HS-27A (cell line): Measurements from ENCODE around the gene CD53.
"Not testable (repeated sequence)": the region's sequence is repeated elsewhere in the genome, so short reads cannot be mapped to it uniquely, and the experiment has no call there.

Source experiments
- DNase-seq: peaks from one replicate; pipeline ENCODE4 v3.0.0-alpha.2; 2012; ENCODE audit warnings: low read depth, missing footprints

The CD53 gene

DNA sequence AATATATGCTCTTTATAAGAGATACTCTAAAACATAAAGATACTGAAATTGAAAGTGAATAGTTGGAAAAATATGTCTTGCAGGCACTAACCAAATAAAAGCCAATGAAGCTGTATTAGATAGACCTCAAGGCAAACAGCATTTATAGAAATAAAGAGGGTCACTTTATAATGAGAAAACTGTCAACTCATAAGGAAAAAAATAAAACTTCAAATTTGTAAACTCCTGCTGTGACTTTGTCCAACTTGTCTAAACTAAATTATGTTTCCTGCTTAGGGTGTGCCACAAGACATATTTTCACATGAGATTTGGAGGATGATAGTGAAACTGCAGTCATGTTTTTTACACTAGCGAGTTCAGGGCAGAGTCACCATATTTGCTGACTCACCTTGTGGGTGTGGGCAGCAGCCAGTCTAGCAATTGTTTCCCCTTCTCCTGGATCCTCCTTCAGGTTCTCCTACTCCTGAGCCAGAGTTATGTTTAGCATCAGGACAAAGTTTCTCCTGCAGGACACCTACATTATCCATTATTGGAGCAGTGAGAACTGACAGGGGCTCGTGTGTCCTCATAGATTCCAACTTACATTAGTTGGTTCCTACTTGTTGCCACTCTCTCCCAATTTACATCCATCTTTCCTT lies 43.8 kb downstream of the CD53 start:
- DNase-seq, result peak; percentile 22

DNA sequence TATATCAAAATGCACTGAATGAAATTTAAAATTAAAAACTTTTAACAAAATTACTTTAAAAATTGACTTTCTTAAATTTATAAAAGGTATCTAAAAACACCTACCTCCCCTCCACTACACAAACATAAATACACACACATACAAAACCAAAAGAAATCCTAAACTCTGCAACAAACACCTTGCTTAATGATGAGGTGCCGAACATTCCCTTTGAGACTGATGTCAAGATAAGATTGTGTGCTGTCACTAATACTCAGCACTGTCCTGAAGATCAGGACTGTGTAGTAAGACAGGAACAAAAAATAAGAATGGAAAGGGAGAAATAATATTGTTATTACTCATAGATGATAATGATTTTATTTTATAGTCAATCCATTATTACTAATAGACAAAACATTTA lies 45.1 kb downstream of the CD53 start:
- DNase-seq, result no peak

GRCh38 chr1:110921953-110922352 lies 49.0 kb downstream of the CD53 start:
- DNase-seq, result no peak

- no peak for DNase-seq
Observed at GRCh38 chr1:110927484-110928075, 54.6 kb downstream of the CD53 start.

DNA sequence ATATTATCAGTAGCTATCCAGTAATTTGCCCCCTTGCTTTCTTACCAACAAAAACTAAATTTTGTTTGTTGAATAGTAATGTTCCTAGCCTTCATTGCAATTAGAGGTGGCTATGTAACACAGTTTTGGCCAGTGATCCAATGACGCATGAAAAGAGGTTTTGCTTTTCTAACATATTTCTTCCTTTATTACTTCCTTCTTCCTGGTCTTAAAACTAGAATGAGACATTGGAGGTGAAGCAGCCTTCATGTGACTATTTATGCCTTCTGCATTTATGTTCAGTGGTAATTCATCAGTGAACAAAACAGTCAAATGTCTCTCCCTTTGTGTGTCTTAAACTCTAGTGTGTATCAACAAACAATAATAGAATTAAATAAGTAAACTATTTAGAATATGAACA lies 55.2 kb downstream of the CD53 start:
- no peak for DNase-seq

DNA sequence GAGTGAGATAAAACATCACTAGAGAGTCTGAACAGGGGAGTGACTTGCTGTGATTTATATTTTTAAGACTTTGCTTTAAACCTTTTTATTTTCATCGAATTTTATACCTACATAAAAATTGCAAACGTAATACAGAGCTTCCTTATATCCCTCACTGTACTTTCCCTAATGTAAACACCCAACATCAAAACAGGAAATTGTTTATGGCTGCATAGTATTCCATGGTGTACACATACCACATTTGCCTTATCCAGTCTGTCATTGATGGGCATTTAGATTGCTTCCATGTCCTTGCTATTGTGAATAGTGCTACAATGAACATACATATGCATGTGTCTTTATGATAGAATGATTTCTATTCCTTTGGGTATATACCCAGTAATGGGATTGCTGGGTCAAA lies 56.0 kb downstream of the CD53 start:
- no peak for DNase-seq

- not testable (repeated sequence) for DNase-seq
Observed at GRCh38 chr1:110931097-110931496, 58.1 kb downstream of the CD53 start.

- no peak for DNase-seq
Observed at GRCh38 chr1:110936567-110936966, 63.6 kb downstream of the CD53 start.

DNA sequence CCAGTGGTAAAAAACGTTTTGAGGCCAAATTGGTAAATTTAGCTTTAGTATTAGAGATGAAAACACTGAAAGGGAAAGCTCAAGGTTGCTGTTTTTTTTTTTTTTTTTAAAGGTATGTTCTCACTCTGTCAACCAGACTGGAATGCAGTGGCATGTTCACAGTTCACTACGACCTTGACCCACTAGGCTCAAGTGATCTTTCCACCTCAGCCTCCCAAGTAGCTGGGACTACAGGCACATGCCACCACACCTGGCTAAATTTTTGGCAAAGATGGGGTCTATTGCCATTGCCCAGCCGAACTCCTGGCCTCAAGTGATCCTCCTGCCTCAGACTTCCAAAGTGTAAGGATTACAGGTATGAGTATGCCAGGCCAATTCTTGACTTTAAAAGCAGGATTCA lies 71.9 kb downstream of the CD53 start:
- DNase-seq, result no peak

DNA sequence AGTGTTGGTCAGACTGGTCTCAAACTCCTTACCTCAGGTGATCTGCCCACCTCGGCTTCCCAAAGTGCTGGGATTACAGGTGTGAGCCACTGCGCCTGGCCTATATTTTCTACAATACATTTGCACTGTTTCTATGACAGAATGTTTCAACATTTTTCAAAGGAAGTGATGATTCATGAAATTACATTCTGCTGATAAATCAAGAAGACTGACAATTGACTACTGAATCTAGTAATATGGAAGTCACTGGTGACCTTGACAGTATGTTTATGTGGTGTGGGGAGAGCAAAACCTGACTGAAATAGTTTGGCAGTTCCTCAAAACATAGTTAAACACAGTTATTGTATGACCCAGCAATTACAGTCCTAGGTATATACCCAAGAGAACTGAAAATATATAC lies 72.7 kb downstream of the CD53 start:
- DNase-seq, result no peak

DNA sequence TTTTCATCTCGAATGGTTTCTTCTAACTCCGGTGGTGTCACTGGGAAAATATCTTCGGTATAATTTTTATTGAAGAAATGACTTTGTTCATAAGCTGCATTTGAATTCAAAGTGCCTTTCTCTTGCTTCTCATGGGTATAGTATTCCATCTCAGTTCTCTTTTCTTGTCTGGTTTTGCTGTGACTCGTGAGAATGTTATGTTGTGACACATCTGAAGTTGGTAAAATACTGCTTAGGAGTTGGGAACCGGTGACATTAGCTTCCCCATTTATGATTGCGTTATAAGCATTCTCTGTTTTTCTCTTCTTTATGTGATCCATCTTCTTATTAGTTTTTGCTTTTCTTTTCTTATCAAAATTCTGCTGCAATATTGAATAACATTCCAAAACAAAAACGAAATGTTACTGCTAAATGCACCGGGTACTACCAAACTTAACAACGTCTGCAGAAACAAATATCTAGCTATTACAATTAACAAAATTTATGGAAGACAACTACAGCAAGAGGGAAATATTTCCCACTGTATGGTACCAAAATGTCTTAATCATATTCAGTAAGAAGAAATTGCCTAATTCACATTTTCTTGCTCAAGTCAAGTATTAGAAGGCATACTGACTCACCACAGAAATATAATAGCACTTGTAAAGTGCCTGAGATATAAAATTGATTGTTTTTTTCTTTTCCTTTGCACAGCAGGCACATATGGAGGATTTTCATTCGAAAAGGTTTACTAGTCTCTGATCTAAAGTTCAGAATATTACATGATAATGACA lies 75.3 kb downstream of the CD53 start:
- peak; percentile 63 for DNase-seq
